Activated T-cell treated with anti-CD3 and anti-CD28 coated beads, Interleukin-2, amount 50 U/mL, for 4 hours (primary cell): ENCODE measurements around the gene SERF1A. TPM values are rescaled to one million over a fixed set of nuclear protein-coding genes. Genes with fewer than 3 reads are reported as not detected.
"Not testable (repeated sequence)": the region's sequence is repeated elsewhere in the genome, so short reads cannot be mapped to it uniquely, and the experiment has no call there.

Experiments
- ATAC-seq, 2 donors: fragments of 200-7000 bp; cut with Tn5 transposase; one replicate each; pipeline ENCODE4 v1.10.0; 2021
- DNase-seq: peaks from one replicate; pipeline ENCODE4 v3.0.0-alpha.2; 2020
- H3K27me3 Mint-ChIP-seq: one replicate; pipeline ENCODE4 v1.8.0; 2021; ENCODE audit warnings: low read depth, mixed read lengths
- H3K36me3 Mint-ChIP-seq: one replicate; pipeline ENCODE4 v1.8.0; 2022; ENCODE audit warnings: mixed read lengths; ENCODE audit not compliant: insufficient read depth
- H3K4me1 Mint-ChIP-seq: one replicate; pipeline ENCODE4 v1.8.0; 2021; ENCODE audit warnings: low read depth, mixed read lengths
- H3K4me3 Mint-ChIP-seq: one replicate; pipeline ENCODE4 v1.8.0; 2021; ENCODE audit warnings: mild to moderate bottlenecking, moderate library complexity, mixed read lengths
- H3K9me3 Mint-ChIP-seq: one replicate; pipeline ENCODE4 v1.8.0; 2021; ENCODE audit warnings: mixed read lengths
- total RNA-seq, 3 donors: library from RNA; stranded (reverse); gene quantifications; one replicate each; pipeline ENCODE4 v1.2.1, GENCODE V29; 2021

SERF1A gene
- total RNA-seq = 10 to 100 TPM in 1 of 3 donors, 1 to 10 TPM in 2; 4.5 to 11.5 (median 9.7) TPM

- ATAC-seq = peak; percentile 94
- H3K36me3 Mint-ChIP-seq, H3K27me3 Mint-ChIP-seq, DNase-seq, H3K4me1 Mint-ChIP-seq, H3K4me3 Mint-ChIP-seq, H3K9me3 Mint-ChIP-seq: not testable (repeated sequence)
Measured at GRCh38 chr5:70900533-70901271, at the start of gene SERF1A. SERF1A (plus strand) TSS chr5:70900669; CDS start chr5:70900870, 201 bp downstream.

- not testable (repeated sequence) for H3K4me3 Mint-ChIP-seq, ATAC-seq, H3K4me1 Mint-ChIP-seq, H3K36me3 Mint-ChIP-seq, H3K27me3 Mint-ChIP-seq, H3K9me3 Mint-ChIP-seq, DNase-seq
Measured at GRCh38 chr5:70866778-70867177, 33.7 kb upstream of the SERF1A start.

- H3K4me1 Mint-ChIP-seq, DNase-seq, H3K4me3 Mint-ChIP-seq, H3K36me3 Mint-ChIP-seq, H3K27me3 Mint-ChIP-seq, ATAC-seq, H3K9me3 Mint-ChIP-seq: not testable (repeated sequence)
Measured at GRCh38 chr5:70870626-70871025, 29.8 kb upstream of the SERF1A start.

- not testable (repeated sequence) for H3K36me3 Mint-ChIP-seq, H3K9me3 Mint-ChIP-seq, H3K4me3 Mint-ChIP-seq, H3K4me1 Mint-ChIP-seq, DNase-seq, ATAC-seq, H3K27me3 Mint-ChIP-seq
Measured at GRCh38 chr5:70896076-70896475, 4.4 kb upstream of the SERF1A start.

- not testable (repeated sequence) for H3K4me1 Mint-ChIP-seq, H3K9me3 Mint-ChIP-seq, H3K27me3 Mint-ChIP-seq, H3K36me3 Mint-ChIP-seq, H3K4me3 Mint-ChIP-seq, DNase-seq
- peak; percentile 25 to 27 for ATAC-seq
Measured at GRCh38 chr5:70901272-70901571, 753 bp downstream of the SERF1A start.

GRCh38 chr5:70906624-70907023 is 6.2 kb downstream of the SERF1A start:
- H3K4me3 Mint-ChIP-seq, H3K27me3 Mint-ChIP-seq, H3K9me3 Mint-ChIP-seq, H3K36me3 Mint-ChIP-seq, ATAC-seq, DNase-seq, H3K4me1 Mint-ChIP-seq: not testable (repeated sequence)

GRCh38 chr5:70916829-70917228 is 16.4 kb downstream of the SERF1A start:
- H3K4me3 Mint-ChIP-seq = not testable (repeated sequence)

GRCh38 chr5:70925211-70925562 is 24.7 kb downstream of the SERF1A start:
- H3K36me3 Mint-ChIP-seq, H3K9me3 Mint-ChIP-seq, H3K4me3 Mint-ChIP-seq, H3K27me3 Mint-ChIP-seq, DNase-seq, H3K4me1 Mint-ChIP-seq: not testable (repeated sequence)
- peak in 1 of 2 donors; percentile 53 for ATAC-seq

More at GRCh38 chr5:70916829-70917228, 16.4 kb downstream of the SERF1A start:
- H3K27me3 Mint-ChIP-seq, ATAC-seq, H3K36me3 Mint-ChIP-seq, H3K9me3 Mint-ChIP-seq, DNase-seq, H3K4me1 Mint-ChIP-seq: not testable (repeated sequence)

GRCh38 chr5:70931709-70932368 is 31.4 kb downstream of the SERF1A start:
- not testable (repeated sequence) for H3K4me1 Mint-ChIP-seq, H3K36me3 Mint-ChIP-seq, H3K27me3 Mint-ChIP-seq, H3K4me3 Mint-ChIP-seq, H3K9me3 Mint-ChIP-seq, ATAC-seq, DNase-seq

GRCh38 chr5:70932560-70932959 is 32.1 kb downstream of the SERF1A start:
- ATAC-seq = peak; percentile 18 to 27
- not testable (repeated sequence) for DNase-seq, H3K4me3 Mint-ChIP-seq, H3K4me1 Mint-ChIP-seq, H3K27me3 Mint-ChIP-seq, H3K36me3 Mint-ChIP-seq, H3K9me3 Mint-ChIP-seq

GRCh38 chr5:70953068-70953467 is 52.6 kb downstream of the SERF1A start:
- H3K27me3 Mint-ChIP-seq, H3K4me1 Mint-ChIP-seq, H3K4me3 Mint-ChIP-seq, ATAC-seq, DNase-seq, H3K9me3 Mint-ChIP-seq, H3K36me3 Mint-ChIP-seq: not testable (repeated sequence)

Other genes with a start within 250 kb of the SERF1A start
- gene SMN1, start 24.4 kb downstream of the SERF1A start, total RNA-seq = 100 to 1,000 TPM in 1 of 3 donors, 10 to 100 TPM in 2; 76.0 to 110 (median 85.6) TPM
- 1 to 10 TPM; 1.7 to 2.6 (median 2.1) TPM for gene NAIP, start 124.7 kb downstream of the SERF1A start, total RNA-seq
- 10 to 100 TPM; 52.6 to 96.8 (median 70.9) TPM for gene GTF2H2, start 167.0 kb downstream of the SERF1A start, total RNA-seq